WTC11 (cell line): ENCODE measurements around the gene CRACDL.

Source experiments
- CREM ChIP-seq: sonication (generic); formaldehyde crosslinking; IDR thresholded peaks from 2 replicates; pipeline ENCODE4 v1.8.1; 2022; ENCODE audit warnings: mild to moderate bottlenecking, missing genetic modification reagents, moderate library complexity
- CTCF ChIP-seq: fragments of 200-600 bp; IDR thresholded peaks from 2 replicates; pipeline ENCODE4 v1.8.0; 2022; ENCODE audit warnings: antibody characterized with exemption
- ERG ChIP-seq: fragments of 250-450 bp; sonication (Bioruptor Pico); IDR thresholded peaks from 2 replicates; pipeline ENCODE4 v1.8.0; 2021; ENCODE audit warnings: mild to moderate bottlenecking
- FOXJ3 ChIP-seq: sonication (generic); formaldehyde crosslinking; IDR thresholded peaks from 2 replicates; pipeline ENCODE4 v1.9.0; 2021; ENCODE audit warnings: missing genetic modification reagents, mild to moderate bottlenecking, borderline replicate concordance
- KAT7 ChIP-seq: sonication (generic); formaldehyde crosslinking; IDR thresholded peaks from 2 replicates; pipeline ENCODE4 v1.8.1; 2023; ENCODE audit warnings: missing genetic modification reagents, mild to moderate bottlenecking, borderline replicate concordance
- TCF7 ChIP-seq: sonication (generic); formaldehyde crosslinking; IDR thresholded peaks from 2 replicates; pipeline ENCODE4 v1.8.0; 2022; ENCODE audit warnings: mild to moderate bottlenecking, low read depth, missing genetic modification reagents, moderate library complexity
- USF2 ChIP-seq: sonication (generic); formaldehyde crosslinking; IDR thresholded peaks from 2 replicates; pipeline ENCODE4 v1.8.1; 2023; ENCODE audit warnings: mild to moderate bottlenecking, missing genetic modification reagents, moderate library complexity
- ZNF396 ChIP-seq: fragments of 250-450 bp; sonication (Bioruptor Pico); IDR thresholded peaks from 2 replicates; pipeline ENCODE4 v1.8.0; 2021; ENCODE audit warnings: mild to moderate bottlenecking, moderate library complexity, borderline replicate concordance

GRCh38 chr2:98895221-98895620 lies 40.8 kb downstream of the CRACDL start:
- TF ChIP-seq KAT7 (no peak), CTCF (no peak), USF2 (CRISPR knock-in tag) (no peak), ZNF396 (CRISPR knock-in tag) (no peak), TCF7 (CRISPR knock-in tag) (no peak), CREM (CRISPR knock-in tag) (no peak), ERG (CRISPR knock-in tag) (no peak), FOXJ3 (CRISPR knock-in tag) (no peak)
